ENCODE results near the gene RNASET2.

RNASET2 gene

DNA sequence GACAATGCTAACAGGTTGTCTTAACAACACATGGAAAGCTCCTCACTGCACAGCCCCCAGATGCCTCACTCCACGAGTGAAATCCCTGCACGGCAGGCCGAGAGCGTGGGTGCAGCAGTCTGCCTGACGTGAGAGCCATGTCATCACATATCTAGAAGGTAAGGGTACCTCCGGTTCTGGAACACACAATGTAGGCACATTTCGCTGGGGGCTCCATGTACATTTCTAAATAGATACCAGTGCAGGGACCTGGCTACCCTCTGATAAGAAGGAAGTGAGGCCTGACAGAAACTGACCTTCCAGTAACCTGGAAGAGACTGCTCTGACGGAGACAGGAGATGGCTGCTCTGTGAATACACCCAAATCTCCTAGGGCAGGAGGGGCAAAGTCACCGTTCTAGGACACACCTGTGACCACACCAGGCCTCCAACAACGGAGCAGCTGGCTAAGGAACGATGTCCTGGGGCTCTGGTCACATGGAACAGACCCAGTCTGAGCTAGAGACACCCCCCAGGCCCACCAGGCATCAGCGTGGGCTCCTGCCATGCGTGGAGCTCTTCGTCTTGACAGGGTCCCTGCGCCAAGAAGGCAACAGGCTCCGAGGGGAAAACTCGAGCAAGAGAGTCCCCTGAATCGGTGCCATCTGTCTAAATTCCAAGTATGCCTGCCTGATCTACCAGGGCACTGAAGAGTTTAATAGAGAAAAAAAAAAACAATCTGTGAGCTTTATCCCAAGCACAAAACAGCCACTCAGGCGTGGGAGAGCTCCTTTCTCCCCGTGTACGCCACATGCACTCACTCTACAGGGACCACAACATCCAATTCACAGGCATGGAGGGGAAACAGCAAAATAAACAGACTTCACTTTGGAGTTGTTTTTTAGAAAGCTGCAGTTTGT, 27.5 kb downstream of the RNASET2 start:
- TF ChIP-seq, protein P1, sequence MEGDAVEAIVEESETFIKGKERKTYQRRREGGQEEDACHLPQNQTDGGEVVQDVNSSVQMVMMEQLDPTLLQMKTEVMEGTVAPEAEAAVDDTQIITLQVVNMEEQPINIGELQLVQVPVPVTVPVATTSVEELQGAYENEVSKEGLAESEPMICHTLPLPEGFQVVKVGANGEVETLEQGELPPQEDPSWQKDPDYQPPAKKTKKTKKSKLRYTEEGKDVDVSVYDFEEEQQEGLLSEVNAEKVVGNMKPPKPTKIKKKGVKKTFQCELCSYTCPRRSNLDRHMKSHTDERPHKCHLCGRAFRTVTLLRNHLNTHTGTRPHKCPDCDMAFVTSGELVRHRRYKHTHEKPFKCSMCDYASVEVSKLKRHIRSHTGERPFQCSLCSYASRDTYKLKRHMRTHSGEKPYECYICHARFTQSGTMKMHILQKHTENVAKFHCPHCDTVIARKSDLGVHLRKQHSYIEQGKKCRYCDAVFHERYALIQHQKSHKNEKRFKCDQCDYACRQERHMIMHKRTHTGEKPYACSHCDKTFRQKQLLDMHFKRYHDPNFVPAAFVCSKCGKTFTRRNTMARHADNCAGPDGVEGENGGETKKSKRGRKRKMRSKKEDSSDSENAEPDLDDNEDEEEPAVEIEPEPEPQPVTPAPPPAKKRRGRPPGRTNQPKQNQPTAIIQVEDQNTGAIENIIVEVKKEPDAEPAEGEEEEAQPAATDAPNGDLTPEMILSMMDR (IDR thresholded peaks at IDR 0.05) = no peak

DNA sequence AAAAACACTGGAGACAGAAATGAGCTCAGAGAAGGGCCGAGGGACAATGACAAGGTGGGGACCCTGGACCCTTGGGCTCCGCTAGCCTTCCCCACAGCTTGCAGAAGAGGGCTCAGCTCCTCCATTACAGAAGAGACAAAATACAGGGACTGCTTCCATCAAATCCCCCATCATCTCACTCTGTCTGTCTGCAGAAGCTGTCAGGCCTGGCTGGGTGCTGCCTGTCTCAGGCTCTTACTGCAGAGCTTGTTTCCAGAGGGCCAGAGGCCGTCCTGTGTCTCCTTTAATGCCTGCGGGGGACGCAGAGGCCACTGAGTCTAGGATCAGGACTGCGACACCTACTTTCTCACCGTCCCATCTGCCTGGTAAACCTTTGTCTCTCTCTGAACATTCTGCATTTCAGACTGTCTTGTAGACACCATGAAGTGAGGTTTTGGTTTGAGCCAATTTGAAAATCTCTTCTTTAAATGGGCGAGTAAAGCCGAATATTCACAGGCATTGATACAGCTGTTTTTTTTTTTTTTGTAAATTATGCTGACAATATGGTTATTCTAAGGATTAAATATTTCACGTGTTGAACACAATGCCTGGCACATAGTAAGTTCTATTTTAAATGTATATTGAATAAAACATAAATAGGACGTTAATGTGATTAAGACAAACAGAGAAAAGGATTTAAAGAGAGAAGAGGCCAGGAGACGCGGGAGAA, 28.3 kb downstream of the RNASET2 start:
- TF ChIP-seq, protein P1 (IDR thresholded peaks at IDR 0.05) = no peak

DNA sequence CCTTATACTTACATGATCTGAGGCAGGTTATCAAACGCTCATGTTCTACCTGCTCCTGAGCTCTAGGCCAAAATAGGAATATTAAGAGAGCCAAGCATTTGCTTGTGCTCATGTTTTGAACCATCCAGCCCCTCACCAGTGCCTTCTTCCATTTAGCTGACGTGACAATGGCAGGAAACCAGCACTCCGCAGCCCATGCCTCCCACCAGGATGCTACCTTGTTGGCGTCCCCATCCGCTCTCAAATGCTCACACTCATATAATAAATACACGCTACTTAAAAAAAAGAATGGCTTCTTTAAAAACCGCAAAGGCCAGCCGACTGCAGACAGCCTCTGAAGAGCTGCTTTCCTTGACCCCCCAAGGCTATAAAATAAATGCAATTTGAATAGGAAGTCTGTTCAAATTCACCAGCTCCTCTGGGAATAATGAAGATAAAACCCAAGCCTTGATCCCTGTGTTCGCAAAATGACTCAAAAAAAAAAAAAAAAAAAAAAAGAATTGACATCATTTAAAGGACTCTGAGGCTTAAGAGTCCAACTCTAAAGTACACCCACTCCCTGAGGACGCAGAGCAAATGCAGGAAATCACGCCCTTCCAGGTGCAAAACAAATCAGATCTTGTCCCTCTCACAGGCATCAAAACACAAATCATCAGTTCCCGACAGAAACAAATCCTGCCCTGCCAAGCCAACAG, 29.0 kb downstream of the RNASET2 start:
- TF ChIP-seq, protein P1 (IDR thresholded peaks at IDR 0.05) = no peak

DNA sequence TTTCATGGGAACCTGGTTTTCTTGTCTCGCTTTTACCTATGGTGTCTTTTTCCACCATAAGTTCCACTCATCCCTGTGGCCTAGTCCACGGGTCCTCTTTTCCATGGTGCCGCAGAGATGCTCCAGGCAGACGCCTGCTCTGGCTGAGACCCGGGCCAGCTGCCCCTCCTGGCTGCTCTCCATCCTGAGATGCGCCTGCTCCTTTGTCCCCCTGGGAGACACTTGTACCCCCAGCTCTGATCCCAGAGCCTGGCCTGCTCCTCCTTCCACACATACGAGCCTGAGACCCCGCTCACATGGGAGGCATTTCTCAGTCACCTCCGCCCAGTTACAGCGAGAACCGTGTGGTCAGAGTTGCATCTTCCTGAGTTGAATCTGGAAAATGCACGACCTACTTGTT, 29.6 kb downstream of the RNASET2 start:
- TF ChIP-seq, protein P1 (IDR thresholded peaks at IDR 0.05) = no peak

DNA sequence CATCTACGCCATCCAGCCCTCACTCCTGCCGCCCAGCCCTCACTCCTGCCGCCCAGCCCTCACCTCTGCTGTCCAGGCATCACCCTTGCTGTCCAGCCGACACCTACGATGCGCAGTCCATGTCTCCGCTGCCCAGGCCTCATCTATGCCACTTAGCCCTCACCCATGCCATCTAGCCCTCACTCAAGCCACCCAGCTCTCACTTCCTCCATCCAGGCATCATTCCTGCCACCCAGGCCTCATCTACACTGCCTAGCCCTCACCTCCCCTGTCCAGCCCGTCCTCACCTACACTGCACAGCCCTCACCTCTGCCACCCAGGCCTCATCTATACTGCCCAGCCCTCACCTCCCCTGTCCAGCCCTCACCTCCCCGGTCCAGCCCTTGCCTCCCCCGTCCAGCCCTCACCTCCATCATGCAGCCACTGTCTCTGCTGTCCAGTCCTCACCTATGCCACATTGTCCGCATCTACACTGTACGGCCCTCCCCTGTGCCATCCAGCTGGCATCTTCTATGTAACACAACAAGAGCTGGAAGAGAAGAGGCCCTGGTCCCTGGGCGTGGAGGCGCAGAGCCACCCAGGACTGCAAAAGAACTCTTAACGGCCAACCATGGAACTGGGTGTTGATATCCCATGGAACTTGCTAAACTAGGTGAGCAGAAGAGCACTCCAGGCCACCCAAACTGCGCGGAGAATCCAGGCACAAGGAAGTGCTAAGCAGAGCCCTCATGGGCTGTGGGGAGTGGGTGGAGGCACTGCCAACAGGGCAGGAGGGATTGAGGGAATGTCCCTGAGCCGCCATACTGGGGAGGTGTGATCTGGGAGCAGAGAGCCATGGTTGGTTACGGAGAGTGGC, 31.0 kb downstream of the RNASET2 start:
- TF ChIP-seq, protein P1 (IDR thresholded peaks at IDR 0.05) = no peak

DNA sequence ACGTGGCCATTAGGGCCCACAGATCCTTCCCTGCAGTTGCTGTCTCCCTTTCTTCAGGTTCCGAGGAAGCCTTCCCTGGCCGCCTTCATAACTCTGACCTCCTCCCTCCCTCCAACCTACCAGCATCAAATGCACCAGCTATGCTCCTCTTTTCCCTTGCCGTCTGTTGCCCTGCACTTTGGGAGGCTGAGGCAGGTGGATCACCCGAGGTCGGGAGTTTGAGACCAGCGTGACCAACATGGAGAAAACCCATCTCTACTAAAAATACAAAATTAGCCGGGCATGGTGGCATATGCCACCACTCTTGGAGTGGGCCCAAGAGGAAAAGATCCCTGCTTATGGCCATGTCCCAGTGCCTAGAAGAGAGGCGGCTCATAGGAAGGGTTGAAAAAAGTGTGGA, 31.8 kb downstream of the RNASET2 start:
- TF ChIP-seq, protein P1 (IDR thresholded peaks at IDR 0.05) = no peak

DNA sequence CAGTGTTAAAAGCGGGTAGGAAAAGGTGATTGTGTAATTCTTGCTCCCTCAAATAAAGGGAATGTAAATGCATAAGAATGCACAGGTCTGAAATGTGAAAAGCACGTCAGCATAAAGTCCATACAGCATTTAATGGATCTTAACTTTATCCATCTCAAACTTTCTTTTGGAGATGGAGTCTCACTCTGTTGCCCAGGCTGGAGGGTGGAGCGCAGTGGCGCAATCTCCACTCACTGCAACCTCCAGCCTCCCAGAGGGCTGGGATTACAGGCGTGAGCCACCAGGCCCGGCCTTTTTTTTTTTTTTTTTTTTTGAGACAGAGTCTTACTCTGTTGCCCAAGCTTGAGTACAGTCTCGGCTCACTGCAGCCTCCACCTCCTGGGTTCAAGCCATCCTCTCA, 33.4 kb downstream of the RNASET2 start:
- TF ChIP-seq, protein P1 (IDR thresholded peaks at IDR 0.05) = no peak
